Upper lobe of left lung (tissue), 4 donors: Measurements from ENCODE around the gene XYLT2.

Experiments
- CTCF ChIP-seq, 6 experiments: fragments of 450-650 bp in 4 of 6; fragments of 200-600 bp in 2 of 6; sonication (generic) in 2 of 6; IDR thresholded peaks; one replicate each; pipeline ENCODE4 v1.5.1; 2016 to 2019; ENCODE audit warnings: antibody characterized with exemption in 6 of 6
- EP300 ChIP-seq, 4 donors: sonication (generic); formaldehyde crosslinking; IDR thresholded peaks; one replicate each; pipeline ENCODE4 v1.5.1; 2017; ENCODE audit warnings: antibody characterized with exemption in 4 of 4, control low read depth in 2 of 4

- no peak for TF ChIP-seq CTCF (IDR thresholded peaks at IDR 0.05)
- no peak for TF ChIP-seq EP300 (IDR thresholded peaks at IDR 0.05)
These were observed 52.0 kb downstream of the XYLT2 start for GRCh38 chr17:50397919-50398285.
